WERI-Rb-1 (cell line): Measurements from ENCODE around the gene NTRK2.

Experiments used
- DNase-seq: peaks from one replicate; pipeline ENCODE4 v3.0.0-alpha.2; 2020
- H3K27ac ChIP-seq: fragments of 250-450 bp; sonication (Bioruptor Pico); 2 replicates; pipeline ENCODE4 v1.5.1; 2020; ENCODE audit warnings: mild to moderate bottlenecking, moderate library complexity
- H3K27me3 ChIP-seq: fragments of 250-450 bp; sonication (Bioruptor Pico); 2 replicates; pipeline ENCODE4 v1.5.1; 2021; ENCODE audit warnings: mild to moderate bottlenecking, low read depth, moderate library complexity; ENCODE audit not compliant: insufficient read depth, severe bottlenecking
- H3K36me3 ChIP-seq: fragments of 250-450 bp; sonication (Bioruptor Pico); 2 replicates; pipeline ENCODE4 v1.5.1; 2020; ENCODE audit warnings: mild to moderate bottlenecking, moderate library complexity
- H3K4me3 ChIP-seq: 2 replicates; pipeline ENCODE4 v1.5.1; 2011; ENCODE audit warnings: low read depth, mild to moderate bottlenecking, control low read depth, low read length
- H3K9me3 ChIP-seq: fragments of 250-450 bp; sonication (Bioruptor Pico); 2 replicates; pipeline ENCODE4 v1.5.1; 2021; ENCODE audit warnings: mild to moderate bottlenecking, moderate library complexity; ENCODE audit not compliant: severe bottlenecking
- CTCF ChIP-seq: IDR thresholded peaks from 2 replicates; pipeline ENCODE4 v1.5.1; 2011; ENCODE audit warnings: low read depth, mild to moderate bottlenecking, control low read depth, inconsistent platforms, low read length

The NTRK2 gene

GRCh38 chr9:84781931-84782866, 112.7 kb downstream of the NTRK2 start:
- no peak overlapping the region for H3K4me3 ChIP-seq
- DNase-seq: no peak

DNA sequence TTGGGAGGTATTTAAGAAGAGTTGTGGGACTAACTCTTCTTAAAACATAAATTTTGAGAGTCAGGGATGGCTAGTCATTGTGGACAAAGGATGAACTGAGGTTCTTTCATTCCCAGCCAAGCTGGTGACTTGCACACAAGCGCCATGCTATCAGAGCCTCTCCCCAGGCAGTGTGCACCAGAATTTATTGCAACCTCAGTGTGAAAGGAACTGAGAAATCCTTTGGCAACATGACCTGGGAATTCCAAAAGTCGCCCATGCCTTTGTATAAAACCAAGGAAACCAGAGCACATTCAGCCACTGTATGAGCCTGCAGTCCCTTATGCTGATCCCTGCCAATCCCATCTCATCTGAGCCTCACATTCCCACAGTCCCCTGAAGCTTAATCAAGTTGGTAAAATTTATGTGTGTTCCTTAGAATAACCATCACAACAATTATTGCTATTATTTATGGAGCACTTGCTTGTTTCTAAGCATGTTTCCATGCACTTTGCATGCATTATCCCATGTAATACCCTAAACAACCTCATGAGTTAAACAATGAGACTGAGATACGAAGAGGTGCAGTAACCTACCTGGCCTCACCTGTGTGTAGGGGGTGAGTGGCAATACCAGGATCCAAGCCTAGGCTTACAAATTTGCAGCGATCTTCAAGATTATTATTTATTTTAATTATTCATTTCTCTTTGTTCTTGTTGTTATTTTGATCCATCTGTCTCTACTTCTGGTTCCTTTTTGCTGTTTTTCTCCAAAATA, 116.4 kb downstream of the NTRK2 start:
- no peak for DNase-seq
- H3K9me3 ChIP-seq: no peaks in the 10 kb centered on the region
- H3K27ac ChIP-seq: no peak overlapping the region
- TF ChIP-seq CTCF: no peak
- H3K36me3 ChIP-seq: no peaks in the 10 kb centered on the region
- peaks cover 74% of the 10 kb centered on the region for H3K27me3 ChIP-seq
- no peak overlapping the region for H3K4me3 ChIP-seq

More at GRCh38 chr9:84781931-84782866, 112.7 kb downstream of the NTRK2 start:
- H3K9me3 ChIP-seq: no peaks in the 10 kb centered on the region
- H3K27me3 ChIP-seq: peaks cover 77% of the 10 kb centered on the region
- no peak overlapping the region for H3K27ac ChIP-seq
- no peaks in the 10 kb centered on the region for H3K36me3 ChIP-seq
- no peak for TF ChIP-seq CTCF

DNA sequence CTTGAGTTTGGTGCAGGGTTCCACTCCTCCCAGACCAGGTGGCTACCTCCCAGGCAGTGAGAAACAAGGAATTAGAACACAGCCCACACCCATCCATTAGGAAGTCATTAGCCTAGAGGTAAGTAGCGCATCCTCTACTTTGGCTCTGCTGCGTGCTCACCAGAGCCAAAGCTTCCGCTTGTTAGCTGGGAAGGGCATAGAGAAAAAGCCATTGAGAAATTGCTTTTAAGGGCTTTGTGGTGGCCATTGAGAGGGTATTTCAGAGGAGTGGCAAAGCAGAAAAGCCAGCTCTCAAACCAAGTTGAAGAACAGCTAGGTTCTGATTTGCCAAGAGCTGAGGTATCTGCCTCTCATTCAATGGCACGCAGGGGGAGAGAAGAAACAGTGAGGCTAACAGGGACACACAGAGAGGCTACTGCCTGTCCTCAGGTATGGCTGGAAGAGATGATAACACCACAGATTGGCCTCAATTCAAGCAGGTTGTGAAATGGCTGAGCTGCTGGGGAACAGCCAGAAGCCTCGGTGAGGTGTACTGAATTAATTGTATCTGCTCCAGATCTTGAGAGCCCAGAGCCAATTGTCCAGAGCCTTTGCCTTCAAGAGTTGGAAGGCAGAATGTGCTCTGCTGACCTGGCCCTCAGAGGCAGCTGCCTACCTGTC, 119.4 kb downstream of the NTRK2 start:
- Histone ChIP-seq H3K27me3 (peaks cover 64% of the 10 kb centered on the region), H3K9me3 (no peaks in the 10 kb centered on the region), H3K36me3 (no peaks in the 10 kb centered on the region), H3K27ac (no peak overlapping the region), H3K4me3 (no peak overlapping the region)
- TF ChIP-seq CTCF: no peak
- DNase-seq: no peak

GRCh38 chr9:84789463-84789830, 119.9 kb downstream of the NTRK2 start:
- no peak for TF ChIP-seq CTCF
- no peaks in the 10 kb centered on the region for H3K9me3 ChIP-seq
- peaks cover 69% of the 10 kb centered on the region for H3K27me3 ChIP-seq
- no peak for DNase-seq
- H3K36me3 ChIP-seq: no peaks in the 10 kb centered on the region
- H3K4me3 ChIP-seq: no peak overlapping the region
- H3K27ac ChIP-seq: no peak overlapping the region

- H3K9me3 ChIP-seq: no peaks in the 10 kb centered on the region
- no peak for DNase-seq
- no peaks in the 10 kb centered on the region for H3K36me3 ChIP-seq
- H3K27me3 ChIP-seq: peaks cover 65% of the 10 kb centered on the region
- H3K27ac ChIP-seq: no peak overlapping the region
- no peak overlapping the region for H3K4me3 ChIP-seq
- TF ChIP-seq CTCF: no peak
Measured at GRCh38 chr9:84791643-84792042, 122.1 kb downstream of the NTRK2 start.
